ENCODE measurements around the gene DLD.
A peak's percentile ranks its signal among the peaks of the same experiment; 100 is the strongest.
"Not testable (repeated sequence)": the region's sequence is repeated elsewhere in the genome, so short reads cannot be mapped to it uniquely, and the experiment has no call there.

Gene DLD

GRCh38 chr7:107890962-107891635, at the start of gene DLD:
Gene DLD, plus strand, starts transcription at chr7:107891183. Its CDS starts 68 bp downstream, at chr7:107891251.
- DNase-seq (ENCODE audit: low read depth): peak; percentile 88

- no peak for DNase-seq (ENCODE audit: low read depth)
These were observed 48.8 kb upstream of the DLD start for GRCh38 chr7:107842213-107842612.

GRCh38 chr7:107843184-107843583, 47.8 kb upstream of the DLD start:
- DNase-seq (ENCODE audit: low read depth): no peak

DNA sequence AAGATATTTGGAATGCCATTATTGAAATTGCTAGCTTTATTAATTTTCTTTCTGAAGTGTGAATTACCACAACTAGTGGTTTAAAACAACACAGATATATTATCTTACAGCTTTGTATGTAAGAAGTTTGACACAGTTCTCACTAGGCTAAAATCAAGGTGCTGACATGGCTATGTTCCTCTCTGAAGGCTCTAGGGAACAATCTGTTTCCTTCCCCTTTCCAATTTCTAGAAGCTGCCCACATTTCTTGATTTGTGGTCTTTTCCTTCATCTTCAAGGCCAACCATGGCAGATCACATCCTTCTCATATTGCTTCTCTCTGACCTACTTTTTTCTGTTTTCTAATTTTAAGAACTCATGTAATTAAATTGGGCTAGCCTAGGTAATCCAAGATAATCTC, 44.7 kb upstream of the DLD start:
- DNase-seq (ENCODE audit: low read depth): no peak

- no peak for DNase-seq (ENCODE audit: low read depth)
These were observed 43.7 kb upstream of the DLD start for GRCh38 chr7:107847168-107847835.

- DNase-seq (ENCODE audit: low read depth): not testable (repeated sequence)
These were observed 43.2 kb upstream of the DLD start for GRCh38 chr7:107847836-107848175.

GRCh38 chr7:107848211-107848610, 42.8 kb upstream of the DLD start:
- DNase-seq (ENCODE audit: low read depth): not testable (repeated sequence)

GRCh38 chr7:107850216-107850615, 40.8 kb upstream of the DLD start:
- DNase-seq (ENCODE audit: low read depth): no peak

GRCh38 chr7:107850643-107851042, 40.3 kb upstream of the DLD start:
- DNase-seq (ENCODE audit: low read depth): no peak

DNA sequence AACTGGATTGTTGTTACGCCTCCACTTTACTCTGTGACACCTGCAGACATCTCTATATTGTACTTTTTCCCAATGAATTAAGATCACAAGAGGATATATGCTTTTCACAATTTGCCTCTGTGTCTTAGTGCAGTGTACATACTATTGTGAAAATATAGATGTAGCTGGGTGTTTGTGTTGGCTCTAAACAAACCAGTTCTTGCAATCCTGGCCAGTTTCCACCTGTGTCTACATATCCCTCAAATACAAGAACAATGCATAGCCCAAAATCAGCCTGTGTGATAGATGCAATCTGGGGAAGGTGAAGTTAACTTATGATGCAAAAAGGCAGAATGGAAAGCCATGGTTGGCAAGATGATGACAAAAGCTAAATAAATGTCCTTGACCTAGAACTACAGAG, 36.5 kb upstream of the DLD start:
- no peak for DNase-seq (ENCODE audit: low read depth)

DNA sequence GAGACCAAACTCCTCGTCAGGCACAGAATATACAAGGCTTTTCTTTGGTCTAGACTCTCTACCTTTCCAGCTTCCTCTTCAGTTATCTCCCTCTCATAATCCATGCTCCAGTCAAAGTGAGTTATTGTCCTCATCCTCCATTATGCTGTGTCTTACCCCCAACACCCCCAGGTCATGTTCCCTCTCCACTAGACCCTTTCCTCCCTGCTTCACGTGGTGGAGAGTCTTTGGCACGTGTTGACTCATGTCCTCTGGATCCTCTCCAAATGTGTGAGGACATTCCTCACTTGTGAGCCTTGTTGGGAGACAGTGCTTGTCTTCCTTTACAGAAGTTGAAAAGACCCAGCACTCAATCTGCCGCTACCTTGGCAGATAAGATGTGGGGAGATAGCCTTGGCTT, 36.0 kb upstream of the DLD start:
- no peak for DNase-seq (ENCODE audit: low read depth)

DNA sequence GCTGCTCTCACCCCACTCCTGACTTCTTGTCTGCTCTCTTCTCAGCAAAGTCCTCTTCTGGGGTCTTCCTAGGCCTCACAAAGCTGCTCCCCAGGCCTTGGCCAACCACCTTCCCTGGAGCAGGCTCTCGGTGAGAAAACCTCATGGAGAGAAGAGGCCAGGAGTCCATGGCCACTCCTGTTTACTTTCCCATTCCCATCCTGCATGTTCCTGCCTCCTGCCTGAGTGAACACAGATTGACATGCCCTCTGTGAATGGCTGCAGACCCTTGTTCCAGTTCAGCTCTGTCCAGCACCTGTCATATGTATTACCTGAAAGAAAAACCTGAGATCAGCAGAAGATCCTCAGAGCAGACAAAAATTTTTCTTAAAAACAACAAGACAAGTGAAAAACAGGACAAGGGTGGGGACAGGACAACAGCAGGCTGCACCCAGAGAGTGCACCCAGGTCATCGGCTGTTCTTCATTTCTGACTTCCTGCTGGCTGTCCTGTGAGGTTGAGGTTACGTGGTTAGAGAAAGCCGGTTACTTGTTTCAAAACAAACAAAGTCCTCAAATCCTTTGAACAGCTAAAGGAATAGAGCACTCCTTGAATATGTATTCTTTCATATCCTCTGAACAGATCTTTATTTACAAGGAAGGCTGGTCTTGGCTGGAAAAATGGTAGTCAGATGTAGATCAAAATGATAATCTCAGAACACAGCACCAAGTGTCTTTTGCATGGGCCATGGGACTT, 34.0 kb upstream of the DLD start:
- no peak for DNase-seq (ENCODE audit: low read depth)

DNA sequence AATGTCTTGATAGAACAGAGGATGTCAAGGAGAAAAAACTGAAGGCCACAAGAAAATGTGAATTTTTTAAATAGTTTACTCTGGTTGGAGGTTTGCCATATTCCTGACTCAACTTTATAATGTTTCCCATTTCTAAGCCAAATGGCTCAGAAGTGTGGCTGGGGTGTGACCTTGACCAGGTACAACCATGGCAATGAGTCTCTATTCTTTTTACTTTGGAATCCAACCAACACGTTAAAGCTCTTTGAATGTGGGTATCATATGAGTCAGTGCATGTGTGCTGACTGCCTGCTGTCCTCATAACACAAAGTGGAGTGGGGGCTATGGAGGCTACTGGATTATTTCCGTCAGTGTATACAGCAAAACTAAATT, 33.5 kb upstream of the DLD start:
- DNase-seq (ENCODE audit: low read depth): no peak

- no peak for DNase-seq (ENCODE audit: low read depth)
These were observed 32.7 kb upstream of the DLD start for GRCh38 chr7:107858280-107858679.

DNA sequence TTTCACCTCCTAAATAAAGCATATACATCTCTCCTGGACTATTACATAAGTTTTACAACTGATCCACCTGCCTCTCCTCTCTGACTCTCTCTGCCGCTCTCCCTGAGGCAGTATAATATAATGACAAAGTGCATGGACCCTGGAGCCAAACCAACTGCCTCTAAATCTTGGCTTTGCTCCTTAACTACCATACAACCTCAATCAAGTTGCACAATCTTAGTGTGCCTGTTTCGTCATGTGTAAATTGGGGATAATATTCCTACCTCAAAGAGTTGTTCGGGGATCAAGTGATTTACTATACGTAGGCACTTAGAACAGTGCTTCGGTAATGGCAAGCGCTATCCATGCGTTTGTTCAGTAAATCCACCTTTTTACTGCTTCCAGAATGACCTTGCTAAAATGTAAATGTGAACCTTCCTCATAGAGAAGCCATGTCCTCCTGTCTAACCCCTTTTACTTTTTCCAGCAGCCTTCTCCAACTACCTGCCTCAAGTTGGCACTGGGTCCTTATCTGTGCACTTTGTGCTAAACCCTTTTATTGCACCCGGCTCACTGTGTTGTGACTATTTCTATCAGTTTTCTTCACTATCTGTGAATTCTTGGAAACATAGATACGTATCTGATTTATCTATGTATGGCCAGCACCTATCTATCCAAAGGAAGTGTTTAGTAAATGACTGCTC, 30.6 kb upstream of the DLD start:
- DNase-seq (ENCODE audit: low read depth): no peak

GRCh38 chr7:107860981-107861652, 29.9 kb upstream of the DLD start:
- no peak for DNase-seq (ENCODE audit: low read depth)

DNA sequence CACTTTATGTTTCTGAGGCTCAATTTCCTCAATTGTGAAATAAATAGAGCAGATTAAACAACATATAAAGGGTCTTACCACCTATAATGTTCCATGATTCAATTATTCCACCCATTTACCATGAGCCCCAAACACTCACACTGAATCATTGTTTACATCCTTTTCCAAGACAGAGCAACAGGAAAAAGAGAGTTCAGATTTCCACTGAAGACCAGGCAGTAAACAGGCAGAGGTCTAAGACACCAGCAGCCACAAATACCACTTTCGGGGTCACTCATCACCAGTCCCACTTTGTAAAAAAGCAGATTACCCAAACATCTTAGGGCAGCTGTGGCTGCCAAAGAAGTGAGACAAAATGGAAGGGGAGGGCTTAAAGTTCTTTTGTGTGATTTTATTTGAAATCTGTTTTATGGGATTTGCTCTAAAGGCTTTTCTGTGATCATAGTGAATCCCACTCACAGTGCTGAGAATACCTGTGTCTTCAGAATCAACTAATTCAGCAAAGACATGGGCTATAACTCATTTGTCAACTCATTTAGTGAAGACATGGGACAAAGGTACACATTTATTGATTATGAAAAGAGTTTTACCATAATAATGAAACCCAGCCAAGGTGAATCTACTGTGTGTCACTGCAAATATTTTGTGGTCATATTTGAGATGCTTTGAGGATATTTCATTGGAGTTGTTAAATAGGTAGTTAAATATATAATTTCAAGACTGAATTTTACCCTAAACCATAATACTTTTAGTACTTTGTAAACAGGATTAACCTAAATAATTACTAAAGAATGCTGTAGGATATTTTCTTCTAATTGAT, 24.8 kb upstream of the DLD start:
- DNase-seq (ENCODE audit: low read depth): no peak

DNA sequence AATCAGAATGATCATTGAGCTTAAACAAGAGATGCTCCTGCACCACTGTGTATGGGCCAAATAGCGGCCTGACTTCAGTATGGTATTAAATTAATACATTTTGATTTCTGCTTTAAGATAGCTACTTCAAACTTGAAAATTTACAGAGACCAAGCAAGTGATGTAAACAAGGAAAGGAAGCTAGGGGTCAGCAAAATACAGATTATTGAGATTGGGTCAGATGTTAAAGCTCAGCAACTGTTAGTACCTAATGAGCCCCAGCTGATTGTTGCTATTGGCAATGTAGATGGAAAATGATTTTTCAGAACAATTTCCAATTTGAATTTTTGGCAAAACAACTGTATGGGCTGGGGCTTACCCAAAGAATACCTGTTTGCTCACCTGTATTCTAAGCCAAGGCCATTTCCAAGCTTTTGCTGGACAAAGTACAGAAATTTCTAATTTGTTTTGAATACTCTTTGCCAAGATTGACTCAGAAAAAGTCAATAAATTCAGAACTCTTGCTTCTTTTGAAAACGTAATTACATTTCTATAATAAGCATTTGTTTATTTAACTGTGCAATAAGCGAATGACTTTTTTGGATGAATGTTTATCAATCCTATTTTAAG, 23.0 kb upstream of the DLD start:
- no peak for DNase-seq (ENCODE audit: low read depth)

GRCh38 chr7:107870427-107871000, 20.5 kb upstream of the DLD start:
- DNase-seq (ENCODE audit: low read depth): no peak

- DNase-seq (ENCODE audit: low read depth): no peak
These were observed 16.9 kb upstream of the DLD start for GRCh38 chr7:107874111-107874510.
